Coronary artery (tissue), 2 donors: ENCODE data around the gene ATP23.
A peak's percentile ranks its signal among the peaks of the same experiment; 100 is the strongest.

Experiments
- DNase-seq: peaks from one replicate; pipeline ENCODE4 v3.0.0-alpha.2; 2017; ENCODE audit warnings: low spot score
- H3K27ac ChIP-seq, 2 donors: fragments of 200-600 bp; sonication (generic); one replicate each; pipeline ENCODE4 v1.5.1; 2016 to 2019
- H3K4me3 ChIP-seq: fragments of 200-600 bp; sonication (generic); 2 replicates; pipeline ENCODE4 v1.5.1; 2016; ENCODE audit warnings: mild to moderate bottlenecking, moderate library complexity
- CTCF ChIP-seq: fragments of 200-600 bp; sonication (generic); IDR thresholded peaks from one replicate; pipeline ENCODE4 v1.5.1; 2019; ENCODE audit warnings: antibody characterized with exemption

ATP23 gene

GRCh38 chr12:57896115-57896433, 45.3 kb upstream of the ATP23 start:
- Histone ChIP-seq H3K27ac (peak overlapping the region; percentile 89 to 96), H3K4me3 (peak overlapping the region; percentile 82)
- no peak for TF ChIP-seq CTCF
- no peak for DNase-seq

DNA sequence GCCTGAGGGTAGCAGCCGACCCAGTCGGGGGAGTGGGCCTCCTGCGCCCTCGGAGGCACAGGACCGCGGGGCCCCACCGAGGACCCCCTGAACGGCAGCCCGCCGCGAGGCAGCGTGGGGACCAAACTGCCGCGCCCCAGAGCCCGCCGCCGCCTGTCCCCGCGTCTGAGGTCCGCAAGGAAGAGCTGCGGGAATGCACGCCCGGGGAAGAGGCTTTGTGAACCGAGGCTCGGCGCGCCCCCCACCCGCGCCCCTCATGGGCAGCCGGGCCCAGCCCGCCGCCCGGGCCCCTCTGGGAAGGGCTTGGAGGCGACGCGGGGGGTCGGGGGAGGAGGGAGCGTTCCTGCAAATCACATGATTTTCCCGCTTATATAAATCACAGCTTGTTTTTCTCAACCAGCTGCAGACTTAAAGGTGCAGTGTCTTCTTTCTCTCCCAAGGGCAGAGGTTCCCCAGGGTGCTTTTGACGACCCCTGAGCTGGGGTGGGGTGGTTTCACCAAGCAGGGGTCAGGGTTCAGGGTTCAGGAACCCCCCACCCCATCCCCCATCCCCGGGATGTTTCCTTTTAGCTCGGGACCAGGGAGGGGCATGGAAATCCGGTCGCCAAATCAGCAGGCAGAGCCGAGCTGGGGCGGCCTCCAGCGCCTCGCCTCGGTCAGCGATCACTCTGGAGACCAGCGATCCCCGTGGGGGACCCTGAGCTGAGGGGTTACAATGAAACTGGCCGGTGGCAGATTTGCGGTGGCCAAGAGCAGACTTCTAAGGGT, 44.7 kb upstream of the ATP23 start:
- H3K4me3 ChIP-seq: peak overlapping the region; percentile 82
- peak; percentile 25 for TF ChIP-seq CTCF
- DNase-seq: peak; percentile 89
- H3K27ac ChIP-seq: peak overlapping the region; percentile 89 to 96

- DNase-seq: no peak
- Histone ChIP-seq H3K27ac (peak overlapping the region; percentile 89 to 96), H3K4me3 (peak overlapping the region; percentile 82)
- TF ChIP-seq CTCF: no peak
These were observed 43.9 kb upstream of the ATP23 start for GRCh38 chr12:57897286-57897974.

- DNase-seq: no peak
- Histone ChIP-seq H3K27ac (peak overlapping the region; percentile 89 to 96), H3K4me3 (no peak overlapping the region)
- TF ChIP-seq CTCF: no peak
These were observed 42.9 kb upstream of the ATP23 start for GRCh38 chr12:57898308-57898970.

DNA sequence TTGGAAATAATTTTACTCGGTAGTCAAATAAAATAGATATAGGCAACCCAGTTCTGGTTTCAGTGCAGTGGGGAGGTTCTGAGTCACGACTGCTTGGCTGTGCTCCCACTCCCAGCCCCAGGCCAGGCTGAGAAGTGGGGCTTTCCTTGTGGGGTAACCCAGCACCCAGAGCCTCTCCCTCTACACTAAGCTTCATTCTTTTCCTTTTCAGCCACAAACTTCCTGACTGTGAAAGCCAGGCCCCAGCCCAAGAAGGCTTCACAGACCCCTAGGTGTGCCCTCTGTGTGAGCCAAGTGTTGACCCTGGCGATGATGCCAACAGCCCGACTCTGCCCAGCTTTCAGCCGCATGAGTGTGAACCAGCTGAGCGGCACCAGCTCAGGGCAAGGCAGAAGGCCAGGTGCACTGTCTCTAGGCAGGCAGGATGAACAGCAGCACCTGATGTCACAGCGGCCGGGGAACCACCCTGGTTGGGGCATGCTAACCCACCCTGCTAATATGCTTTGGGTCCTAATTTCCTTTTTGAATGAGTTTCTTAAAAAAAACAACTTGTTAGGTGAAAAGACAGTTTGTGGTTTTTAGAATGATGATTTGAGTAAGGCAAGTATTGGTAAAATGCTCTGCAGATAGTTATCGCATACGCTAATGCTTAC, 42.2 kb upstream of the ATP23 start:
- no peak for TF ChIP-seq CTCF
- peak overlapping the region; percentile 89 to 96 for H3K27ac ChIP-seq
- DNase-seq: no peak

DNA sequence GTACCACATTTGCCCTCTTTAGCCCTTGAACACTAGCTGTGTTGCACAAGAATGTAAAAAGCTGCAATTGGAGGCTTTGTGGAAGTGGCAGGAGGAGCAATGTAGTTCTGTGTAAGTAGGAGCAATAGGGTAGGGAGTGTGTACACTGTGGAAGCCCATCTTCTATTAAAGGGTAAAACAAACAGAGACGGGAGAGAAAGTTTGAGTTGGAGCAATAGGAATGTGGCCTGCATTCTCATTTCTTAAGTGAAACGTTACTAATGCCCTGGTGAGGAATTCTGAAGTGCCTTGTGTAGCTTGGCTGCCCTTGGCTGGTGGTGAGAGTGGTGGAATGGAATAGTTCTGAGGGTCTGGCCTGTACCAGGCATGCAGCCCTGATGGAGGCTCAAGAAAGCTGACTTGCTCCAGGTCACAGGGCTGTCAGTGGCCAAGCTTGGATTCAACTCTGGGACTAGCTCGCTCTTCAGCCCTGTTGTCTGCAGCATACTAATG, 38.8 kb upstream of the ATP23 start:
- DNase-seq: no peak
- TF ChIP-seq CTCF: no peak
- Histone ChIP-seq H3K4me3 (no peak overlapping the region), H3K27ac (peak overlapping the region in 1 of 2 donors; percentile 52)

More for the DNA sequence above, 42.2 kb upstream of the ATP23 start:
- no peak overlapping the region for H3K4me3 ChIP-seq
